CD4-positive, alpha-beta T cell treated with Interleukin-4 for 1 hour (primary cell): ENCODE results near the gene EXOC3L1.

Source experiments
- DNase-seq, 2 donors: peaks; one replicate each; pipeline ENCODE4 v3.0.0-alpha.2; 2020 to 2022

Gene EXOC3L1

DNA sequence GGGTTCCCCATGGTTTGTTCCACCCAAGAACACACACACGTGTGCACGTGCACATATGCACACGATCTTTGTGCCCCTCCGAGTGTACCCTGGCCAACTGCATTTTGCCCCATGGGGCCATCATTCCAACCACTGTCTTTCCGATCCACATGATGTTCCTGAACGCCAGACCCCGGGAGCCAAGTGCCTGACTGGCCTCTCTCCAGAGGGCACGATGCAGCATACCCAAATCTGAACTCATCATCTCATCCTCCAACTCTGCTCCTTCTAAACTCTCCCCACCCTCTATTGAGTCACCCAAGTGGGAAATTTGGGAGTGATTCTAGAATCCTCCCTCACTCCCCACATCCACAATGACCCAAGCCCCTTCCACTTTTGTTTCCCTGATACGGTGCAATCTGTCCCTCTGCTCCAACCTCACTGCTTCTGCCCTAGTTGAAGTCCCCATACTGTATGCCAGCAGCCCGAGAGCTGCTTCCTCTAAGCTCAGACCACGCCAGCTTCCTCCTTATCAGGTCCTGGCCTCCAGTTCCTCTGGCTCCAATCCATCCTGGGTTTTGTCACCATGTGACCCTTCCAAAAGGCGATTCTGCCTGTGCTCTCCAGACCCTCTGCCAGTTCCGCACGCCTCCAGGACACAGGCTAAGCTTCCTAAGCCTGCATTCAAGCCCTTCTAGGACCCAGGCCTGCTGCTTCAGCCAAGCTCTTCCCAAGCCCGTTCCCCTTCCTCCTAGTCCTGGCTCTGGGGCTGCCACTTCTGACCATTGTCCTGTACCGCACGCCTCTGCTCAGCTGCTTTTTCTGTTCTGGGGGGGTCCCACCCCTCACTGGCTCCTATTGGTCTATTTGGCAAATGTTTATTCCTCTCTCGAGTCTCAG, 26.9 kb upstream of the EXOC3L1 start:
- DNase-seq = no peak

DNA sequence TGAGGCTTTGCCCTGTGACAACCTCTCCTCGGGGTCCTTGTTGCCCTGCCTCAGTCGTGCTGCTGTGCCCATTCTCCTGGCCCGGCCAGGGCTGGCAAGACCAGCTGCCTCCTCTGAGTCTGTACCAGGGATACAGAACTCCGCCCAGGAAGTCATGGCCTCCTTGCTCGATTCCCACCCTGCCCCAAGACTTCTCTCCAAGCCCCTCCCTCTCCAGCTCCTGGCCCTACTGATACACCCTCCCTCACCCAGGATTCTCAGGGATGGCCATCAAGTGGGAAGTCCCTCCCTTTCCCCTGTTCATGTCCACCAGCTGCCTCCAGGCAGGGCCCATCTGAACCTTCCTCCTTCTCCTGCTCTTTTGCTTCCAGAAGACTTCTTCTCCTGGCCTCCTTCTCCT, 25.8 kb upstream of the EXOC3L1 start:
- DNase-seq = no peak

DNA sequence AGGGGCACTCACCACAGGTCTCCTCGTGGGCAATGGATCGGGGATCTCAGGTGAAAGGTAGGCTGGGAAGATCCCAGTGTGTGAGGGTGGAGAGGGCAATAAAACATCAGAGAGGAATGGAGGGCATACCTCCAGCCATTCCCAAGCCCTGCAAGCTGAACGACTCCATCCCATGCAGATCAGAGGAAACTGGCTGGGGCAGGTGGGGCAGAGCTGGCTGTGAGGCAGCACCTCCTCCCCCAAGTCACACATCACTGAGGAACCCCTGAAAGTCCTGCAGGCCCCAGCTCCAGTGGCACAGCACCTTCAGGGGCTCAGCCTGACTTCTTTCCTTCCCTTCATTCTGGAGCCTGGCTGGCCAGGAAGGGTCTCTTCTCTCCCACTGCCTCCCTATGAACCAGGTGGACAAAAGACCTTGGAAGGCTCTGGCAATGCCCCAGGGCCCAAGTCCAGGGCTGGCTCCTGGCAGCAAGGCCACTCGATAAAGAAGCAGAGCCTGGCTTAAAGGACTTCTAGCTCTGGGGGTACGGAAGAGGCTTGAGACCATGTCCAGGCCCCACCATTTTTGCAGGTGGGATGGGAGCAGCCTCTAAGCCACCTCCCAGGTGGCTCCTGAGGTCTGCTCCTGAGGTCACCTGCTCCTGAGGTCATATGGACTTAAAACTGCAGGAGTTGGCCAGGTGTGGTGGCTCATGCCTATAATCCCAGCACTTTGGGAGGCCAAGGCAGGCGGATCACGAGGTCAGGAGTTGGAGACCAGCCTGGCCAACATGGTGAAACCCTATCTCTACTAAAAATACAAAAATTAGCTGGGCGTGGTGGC, 23.5 kb upstream of the EXOC3L1 start:
- DNase-seq = no peak

DNA sequence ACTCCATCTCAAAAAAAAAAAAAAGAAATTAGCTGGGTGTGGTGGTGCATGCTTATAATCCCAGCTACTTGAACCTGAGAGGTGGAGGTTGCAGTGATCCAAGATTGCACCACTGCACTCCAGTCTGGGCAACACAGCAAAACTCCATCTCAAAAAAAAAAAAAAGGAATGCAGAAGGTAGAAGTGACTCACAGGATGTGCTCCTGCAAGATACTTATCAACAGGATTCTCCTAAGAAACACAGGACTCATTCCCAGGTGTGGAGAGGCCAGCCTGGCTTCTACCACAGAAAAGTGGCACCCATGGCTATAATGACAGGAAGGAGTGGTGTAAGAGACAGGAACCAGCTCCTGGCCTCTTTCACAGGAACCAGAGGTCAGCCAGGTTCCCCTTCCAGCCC, 22.8 kb upstream of the EXOC3L1 start:
- no peak for DNase-seq

DNA sequence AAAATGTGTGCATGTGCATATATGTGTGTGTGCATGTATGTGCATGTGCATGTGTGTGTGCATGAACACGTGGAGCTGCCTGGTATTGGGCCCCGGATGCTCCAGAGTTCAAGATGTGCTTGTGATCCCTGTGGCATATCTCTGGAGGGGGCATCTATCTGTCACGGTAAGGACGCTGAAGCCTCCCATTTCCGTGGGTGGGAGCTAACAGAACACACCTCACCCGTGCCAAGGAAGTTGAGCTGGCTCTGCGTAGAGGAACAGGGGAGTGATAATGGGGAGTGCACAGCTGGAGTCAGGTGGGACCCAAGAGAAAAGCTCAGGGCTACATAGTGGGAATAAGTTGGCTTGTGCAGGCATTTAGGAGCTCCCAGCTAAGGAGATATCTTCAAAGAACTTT, 21.7 kb upstream of the EXOC3L1 start:
- DNase-seq = no peak

DNA sequence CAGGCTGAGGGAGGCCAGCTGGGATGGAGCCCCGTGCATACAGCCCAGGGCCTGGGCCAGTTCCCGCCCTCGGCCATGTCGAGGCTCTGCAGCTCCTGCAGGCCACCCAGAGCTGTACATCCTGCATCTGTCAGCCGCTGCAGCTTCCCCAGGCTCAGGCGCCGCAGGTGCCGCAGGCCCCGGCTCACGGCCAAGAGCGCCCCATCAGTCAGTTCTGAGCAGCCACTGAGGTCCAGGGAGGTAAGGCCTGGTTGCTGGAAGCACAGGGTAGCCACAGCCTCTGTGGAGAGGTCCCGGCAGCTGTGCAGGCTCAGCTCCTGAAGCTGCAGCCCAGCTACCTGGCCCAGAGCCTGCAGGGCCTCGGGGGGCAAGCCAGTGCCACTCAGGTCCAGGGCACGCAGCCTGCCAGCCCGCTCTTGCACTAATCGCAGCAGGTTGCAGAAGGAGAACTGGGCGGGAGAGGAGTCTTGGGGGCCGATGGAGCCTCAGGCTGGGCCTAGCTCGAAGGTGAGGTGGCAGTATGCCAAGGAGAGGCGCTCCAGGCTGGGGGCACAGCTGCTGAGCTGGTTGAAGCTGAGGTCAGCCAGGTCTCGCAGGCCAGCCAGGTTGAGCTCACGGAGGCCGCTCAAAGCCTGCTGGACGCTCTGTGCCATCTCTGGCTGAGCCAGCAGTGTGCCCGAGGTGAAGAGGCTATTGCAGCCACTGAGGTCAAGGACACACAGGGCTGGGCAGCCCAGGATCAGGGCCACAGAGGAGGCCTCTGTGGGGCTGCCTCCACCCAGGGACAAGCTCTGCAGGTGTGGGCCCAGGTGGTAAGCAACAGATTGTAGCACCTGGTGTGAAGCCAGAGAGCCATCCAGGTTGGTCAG, 20.4 kb upstream of the EXOC3L1 start:
- DNase-seq = no peak

DNA sequence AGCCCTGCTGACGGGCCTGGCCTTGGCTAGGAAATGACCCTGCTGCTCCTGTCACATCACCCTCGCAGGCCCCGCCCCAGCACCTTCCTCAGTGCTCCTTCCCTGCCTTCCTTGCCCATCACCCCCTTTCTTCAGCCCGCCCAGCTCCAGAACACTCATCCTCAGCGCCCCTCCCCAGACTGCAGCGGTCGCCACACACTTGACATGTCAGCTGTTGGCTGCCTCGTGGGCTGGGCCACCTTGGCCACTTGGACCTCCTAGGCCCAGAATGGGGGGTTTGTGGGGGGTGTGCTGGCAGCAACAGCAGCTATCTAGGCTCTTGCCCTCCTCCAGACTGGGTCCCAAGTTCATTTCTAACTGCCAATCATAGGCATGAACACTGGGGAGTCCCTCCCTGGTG, 19.6 kb upstream of the EXOC3L1 start:
- DNase-seq = no peak

DNA sequence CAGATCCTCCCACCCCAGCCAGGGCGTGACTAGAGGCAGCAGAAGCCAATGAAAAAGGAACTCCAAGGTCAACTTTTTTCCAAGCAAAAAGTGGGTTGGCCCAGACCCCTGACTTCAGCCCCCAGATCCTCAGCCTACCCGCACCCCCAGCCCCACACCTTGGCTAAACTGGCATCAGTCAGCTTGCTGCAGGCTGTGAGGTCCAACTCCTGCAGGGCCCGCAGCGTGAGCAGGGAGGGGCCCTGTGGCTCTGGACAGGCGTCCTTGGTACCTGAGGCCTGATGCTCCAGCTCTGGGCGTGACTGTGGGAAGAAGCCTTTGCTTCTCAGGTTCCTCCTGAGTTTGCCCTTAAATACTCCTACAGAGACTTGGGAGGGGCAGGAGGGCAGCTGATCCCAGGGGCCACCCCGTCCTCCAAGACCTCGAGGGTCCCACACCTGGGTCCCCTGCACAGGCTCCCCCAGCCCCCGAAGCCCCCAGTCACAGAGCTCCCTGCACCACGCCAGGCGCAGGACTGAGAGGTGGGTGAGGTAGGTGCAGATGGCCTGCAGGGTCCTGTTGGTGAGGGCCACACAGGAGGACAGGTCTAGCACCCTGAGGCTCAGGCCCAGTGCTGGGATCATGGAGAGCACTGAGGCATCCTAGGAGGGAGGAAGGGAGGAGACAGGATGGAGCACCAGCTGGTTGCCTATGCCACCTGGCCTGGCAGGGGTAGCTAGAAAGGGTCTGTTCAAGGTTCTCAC, 18.4 kb upstream of the EXOC3L1 start:
- DNase-seq = no peak

DNA sequence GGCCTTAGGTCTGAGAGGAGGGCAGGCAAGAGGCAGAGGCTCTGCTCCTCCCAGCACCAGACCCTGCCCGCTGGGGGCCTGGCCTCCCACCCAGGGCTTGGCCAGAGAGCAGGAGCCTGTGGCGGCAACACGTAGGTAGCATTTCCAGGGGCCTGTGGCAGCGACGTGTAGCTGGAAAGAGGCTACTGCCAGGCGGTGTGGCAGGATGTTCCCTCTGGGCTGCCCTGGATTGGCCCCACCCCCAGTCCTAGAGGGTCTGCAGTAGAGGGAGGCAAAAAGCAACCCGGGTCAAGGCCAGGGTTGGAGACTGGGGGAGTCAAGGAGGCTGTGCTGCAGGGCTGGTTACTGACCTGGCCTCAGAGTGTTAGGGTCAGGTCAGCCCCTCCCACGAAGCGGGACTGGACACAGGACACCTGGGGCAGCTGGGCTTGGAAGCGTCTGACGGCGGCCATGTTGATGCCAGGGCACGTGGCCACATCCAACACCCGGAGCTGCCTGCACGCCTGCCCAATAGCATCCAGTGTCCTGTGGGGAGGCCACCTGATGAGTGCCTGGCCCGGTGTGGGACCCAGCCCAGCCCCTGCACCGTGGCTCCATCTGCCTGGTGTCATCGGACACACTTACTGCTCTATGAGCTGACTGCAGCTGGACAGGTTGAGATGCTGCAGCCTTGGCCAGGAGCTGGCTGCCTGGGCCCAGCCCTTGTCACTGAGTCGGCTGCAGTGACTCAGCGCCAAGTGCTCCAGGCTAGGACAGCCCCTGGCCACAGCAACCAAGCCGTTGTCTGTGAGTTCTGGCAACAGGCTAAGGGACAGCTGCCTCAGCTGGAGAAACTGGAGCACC, 17.5 kb upstream of the EXOC3L1 start:
- DNase-seq = no peak

DNA sequence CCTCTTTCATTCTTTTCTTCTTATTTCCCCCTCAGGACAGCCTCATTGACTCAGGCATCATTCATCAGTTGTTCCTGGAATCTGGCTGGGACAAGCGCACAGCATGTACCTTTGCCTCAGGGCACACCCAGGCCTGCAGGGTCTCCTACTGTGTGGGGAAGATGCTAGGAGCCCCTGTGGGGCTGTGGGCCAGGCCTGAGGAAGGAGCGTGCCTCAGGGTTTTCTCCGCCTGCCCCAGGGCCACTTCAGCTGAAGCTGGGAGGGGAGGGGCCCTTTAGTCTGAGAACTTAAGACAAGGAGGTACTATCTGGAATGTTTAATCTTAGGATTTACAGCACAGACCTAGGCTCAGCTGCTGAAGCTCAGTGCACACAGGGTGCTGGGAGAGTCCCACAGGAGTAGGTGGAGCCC, 16.9 kb upstream of the EXOC3L1 start:
- no peak for DNase-seq

DNA sequence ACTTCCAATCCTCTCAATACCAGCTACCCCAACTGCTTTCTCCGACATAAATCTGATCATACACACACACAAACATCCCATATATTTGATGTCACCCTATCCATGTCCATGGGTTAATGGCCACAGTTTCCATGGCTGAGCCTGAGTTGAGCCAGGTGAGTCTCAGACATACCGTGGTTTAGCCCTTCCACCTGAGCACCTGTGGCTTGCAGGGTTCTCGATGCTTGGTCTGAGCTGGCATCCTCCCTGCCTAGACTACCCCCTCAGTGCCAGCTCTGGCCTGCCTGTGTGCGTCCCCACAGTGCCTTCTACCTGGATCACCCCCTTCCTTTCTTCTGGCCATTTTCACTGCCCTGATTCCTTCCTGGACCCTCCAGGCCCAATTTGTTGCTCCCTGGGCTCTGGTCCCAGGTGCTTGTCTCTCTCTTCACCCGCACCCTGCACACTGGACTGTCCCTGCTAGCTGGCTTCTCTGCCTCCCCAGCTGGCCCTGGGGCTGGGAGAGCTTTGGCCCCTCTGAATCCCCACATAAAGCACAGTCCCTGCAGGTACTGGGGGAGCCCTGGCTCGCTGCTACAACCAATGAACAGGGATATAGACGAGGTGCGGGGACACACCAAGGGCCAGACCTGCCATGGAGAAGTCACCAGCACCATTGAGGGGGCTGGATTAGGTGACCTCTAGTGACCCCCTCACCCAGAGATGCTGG, 16.3 kb upstream of the EXOC3L1 start:
- DNase-seq = no peak

DNA sequence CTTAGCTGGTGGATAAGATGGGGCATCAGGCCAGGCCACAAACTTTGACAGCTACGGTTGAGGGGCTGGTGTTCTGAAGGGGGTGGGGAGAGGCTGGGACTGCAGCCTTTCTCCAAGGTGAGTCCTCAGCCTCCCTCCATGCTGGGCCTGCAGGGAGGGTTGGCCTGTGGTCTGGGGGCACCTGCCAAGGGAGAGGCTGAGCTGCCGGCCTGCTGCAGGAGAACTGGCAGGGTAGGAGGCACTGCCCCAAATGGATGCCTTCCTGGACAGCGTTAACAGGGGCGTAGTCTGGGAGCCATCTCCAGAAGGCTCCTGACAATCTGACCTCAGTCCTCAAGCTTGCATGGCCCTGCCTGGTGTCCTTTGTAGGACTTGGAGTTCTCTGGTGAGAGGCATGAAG, 14.1 kb upstream of the EXOC3L1 start:
- DNase-seq = no peak

DNA sequence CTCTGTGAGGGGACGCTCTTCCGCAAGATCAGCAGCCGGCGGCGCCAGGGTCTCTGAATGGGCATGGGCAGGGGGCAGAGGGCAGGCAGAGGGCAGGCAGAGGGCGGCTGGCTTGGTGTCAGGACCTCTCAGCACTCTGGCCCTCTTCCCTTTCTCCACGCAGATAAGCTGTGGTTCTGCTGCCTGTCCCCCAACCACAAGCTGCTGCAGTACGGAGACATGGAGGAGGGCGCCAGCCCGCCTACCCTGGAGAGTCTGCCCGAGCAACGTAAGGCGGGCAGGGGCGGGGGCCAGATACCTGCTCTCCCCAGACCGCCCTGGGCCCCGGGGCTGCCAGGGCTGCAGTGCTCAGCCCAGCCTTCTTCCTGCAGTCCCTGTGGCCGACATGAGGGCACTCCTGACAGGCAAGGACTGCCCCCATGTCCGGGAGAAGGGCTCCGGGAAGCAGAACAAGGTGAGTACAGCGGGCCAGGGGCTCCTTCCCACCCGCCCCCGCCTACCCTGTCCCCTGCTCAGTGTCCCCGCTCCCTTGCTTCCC, 13.1 kb upstream of the EXOC3L1 start:
- DNase-seq = no peak

DNA sequence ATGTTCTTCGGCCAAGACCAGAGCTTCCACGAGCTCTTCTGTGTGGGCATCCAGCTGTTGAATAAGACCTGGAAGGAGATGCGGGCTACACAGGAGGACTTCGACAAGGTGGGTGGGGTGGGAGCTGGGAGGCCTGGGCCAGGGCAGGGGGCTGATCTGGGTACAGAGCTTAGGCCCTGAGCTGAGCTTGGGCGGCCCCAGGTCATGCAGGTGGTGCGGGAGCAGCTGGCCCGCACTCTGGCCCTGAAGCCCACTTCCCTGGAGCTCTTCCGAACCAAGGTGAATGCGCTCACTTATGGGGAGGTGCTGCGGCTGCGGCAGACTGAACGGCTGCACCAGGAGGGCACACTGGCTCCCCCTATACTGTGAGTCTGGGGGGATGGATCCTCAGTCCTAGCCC, 12.5 kb upstream of the EXOC3L1 start:
- no peak for DNase-seq

DNA sequence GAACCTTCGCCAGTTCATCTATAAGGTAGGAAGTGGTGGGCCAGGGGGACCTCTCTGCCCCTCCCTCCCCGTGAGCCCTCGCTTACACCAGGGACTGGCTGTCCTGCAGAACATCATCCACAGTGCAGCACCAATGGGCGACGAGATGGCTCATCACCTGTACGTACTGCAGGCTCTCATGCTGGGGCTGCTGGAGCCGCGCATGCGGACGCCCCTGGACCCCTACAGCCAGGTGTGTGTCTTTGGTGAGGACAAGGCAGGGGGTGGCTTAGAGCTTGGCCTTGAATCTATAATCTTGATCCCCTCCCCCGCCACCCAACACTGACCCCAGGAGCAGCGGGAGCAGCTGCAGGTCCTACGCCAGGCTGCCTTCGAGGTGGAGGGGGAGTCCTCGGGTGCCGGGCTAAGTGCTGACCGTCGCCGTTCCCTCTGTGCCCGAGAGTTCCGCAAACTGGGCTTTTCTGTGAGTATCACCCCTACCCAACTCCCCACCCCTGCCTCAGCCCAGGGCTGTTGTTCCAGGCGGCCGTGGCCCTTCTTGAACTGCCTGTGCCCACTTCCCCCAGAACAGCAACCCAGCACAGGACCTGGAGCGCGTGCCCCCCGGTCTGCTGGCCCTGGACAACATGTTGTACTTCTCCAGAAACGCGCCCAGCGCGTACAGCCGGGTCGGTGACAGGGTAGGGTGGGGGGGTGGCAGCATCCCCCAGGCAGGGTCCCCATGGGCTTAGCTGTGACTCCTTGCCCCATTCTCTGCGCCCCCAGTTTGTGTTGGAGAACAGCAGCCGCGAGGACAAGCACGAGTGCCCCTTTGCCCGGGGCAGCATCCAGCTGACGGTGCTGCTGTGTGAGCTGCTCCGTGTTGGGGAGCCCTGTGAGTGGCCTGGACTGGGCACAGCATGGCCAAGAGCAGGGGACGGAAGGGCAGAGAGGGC, 11.7 kb upstream of the EXOC3L1 start:
- DNase-seq = no peak

DNA sequence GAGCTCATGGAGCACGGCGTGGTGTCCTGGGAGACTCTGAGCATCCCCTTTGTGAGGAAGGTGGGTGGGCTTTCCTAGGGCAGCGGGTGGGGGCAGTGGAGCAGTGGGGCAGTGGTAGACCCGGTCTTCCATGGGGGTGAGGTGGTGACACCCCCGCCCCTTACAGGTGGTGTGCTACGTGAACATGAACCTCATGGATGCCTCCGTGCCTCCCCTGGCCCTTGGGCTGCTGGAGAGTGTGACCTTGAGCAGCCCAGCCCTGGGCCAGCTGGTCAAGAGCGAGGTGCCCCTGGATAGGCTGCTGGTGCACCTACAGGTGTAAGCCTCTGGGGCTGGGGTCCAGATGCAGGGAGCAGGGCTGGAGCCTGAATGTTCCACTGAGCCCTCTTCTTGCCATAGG, 10.6 kb upstream of the EXOC3L1 start:
- DNase-seq = no peak

DNA sequence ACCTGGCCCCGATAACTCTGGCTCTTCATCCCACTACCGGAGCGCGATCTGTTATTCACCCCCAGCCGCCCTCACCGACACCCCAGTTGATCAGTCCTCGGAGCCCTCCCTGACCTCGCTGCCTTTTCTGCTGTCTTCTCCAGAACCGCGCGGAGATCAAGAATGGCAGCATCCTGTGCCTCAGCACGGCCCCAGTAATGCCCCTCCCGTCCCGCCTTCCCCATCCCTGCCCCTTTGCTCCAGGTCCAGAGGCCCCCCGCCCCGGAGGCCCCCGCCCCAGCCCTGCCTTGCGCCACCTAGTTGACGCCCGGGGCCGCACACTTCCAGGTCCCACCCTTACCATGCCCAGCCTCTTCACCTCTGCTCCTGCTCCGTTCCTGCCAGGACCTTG, 9.9 kb upstream of the EXOC3L1 start:
- no peak for DNase-seq

DNA sequence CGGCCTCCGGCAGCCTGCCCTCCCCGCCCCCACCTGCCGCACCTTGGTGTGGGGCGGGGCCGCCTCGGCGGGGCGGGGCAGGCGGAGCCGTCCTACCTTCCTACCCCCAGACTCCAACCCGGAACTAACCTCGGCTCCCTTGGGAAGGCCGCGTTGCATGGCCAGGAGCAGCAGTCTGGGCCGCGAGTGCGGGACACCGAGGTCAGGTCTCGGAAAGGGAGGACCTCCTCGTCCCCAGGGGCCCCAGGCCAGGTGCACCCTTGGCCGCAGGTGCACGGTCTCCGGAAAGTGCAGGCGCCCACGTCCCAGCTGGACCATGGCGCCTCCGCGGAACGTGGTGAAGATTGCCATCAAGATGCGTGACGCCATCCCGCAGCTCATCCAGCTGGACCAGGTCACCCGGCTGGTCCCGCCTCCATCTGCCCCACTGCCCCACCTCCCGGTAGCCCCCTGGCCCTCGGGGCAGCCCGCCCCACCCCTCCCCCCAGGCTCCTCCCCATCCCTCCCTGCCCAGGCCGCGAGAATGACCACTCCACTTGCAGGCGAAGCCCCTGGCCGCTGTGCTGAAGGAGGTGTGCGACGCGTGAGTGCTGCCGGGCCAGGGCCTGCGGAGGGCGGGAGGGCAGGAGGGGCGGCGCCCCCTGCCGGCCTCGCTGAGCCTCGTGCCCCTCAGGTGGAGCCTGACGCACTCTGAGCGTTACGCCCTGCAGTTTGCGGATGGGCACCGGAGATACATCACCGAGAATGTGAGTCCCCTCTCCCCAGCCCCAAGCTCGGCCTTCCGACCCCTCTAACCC, 9.3 kb upstream of the EXOC3L1 start, which contains the start of gene ELMO3:
Gene ELMO3, plus strand, starts transcription at position 121 of the 797 bp plus-strand sequence. Its CDS starts 196 bp downstream, at position 317.
- DNase-seq = no peak
